ENCODE measurements around the gene TRAF2. TPM values are rescaled to one million over a fixed set of nuclear protein-coding genes. Genes with fewer than 3 reads are reported as not detected.

The TRAF2 gene
- total and polyA plus RNA-seq, 2 of the 13 experiments (the other 11 are each of a cell fraction or from before 2014, with no cell fraction given), result 12.4 to 13.6 TPM

GRCh38 chr9:136847826-136848392 is 38.4 kb upstream of the TRAF2 start (continued):
- TF ChIP-seq ZNF326 (CRISPR knock-in tag; IDR thresholded peaks at IDR 0.05; ENCODE audit: borderline replicate concordance) (0 out of 2 replicates have a peak, but pooled peaks have one; percentile 43), KDM5B (CRISPR knock-in tag; IDR thresholded peaks at IDR 0.05; ENCODE audit: borderline replicate concordance) (peak; percentile 60; the same call in 1 of the 2 replicates), ZNF124 (CRISPR knock-in tag; IDR thresholded peaks at IDR 0.05) (peak; percentile 49), ZEB1 (IDR thresholded peaks at IDR 0.05; ENCODE audit: insufficient replicate concordance, low read depth) (no peak), FOXC1 (CRISPR knock-in tag; IDR thresholded peaks at IDR 0.05; ENCODE audit: borderline replicate concordance) (peak; percentile 57; the same call in 1 of the 2 replicates), RXRB (CRISPR knock-in tag; IDR thresholded peaks at IDR 0.05; ENCODE audit: borderline replicate concordance) (peak; percentile 8; the same call in 1 of the 2 replicates), SIX4 (CRISPR knock-in tag; IDR thresholded peaks at IDR 0.05) (no peak), ZFYVE20 (CRISPR knock-in tag; IDR thresholded peaks at IDR 0.05; ENCODE audit: borderline replicate concordance, low read depth) (peak; percentile 42; the same call in 1 of the 2 replicates), ZNF891 (CRISPR knock-in tag; IDR thresholded peaks at IDR 0.05) (peak; percentile 90), ZNF543 (CRISPR knock-in tag; IDR thresholded peaks at IDR 0.05) (peak; percentile 51; the same call in 1 of the 2 replicates), CSRNP1 (CRISPR knock-in tag; IDR thresholded peaks at IDR 0.05) (peak; percentile 92), CHCHD3 (CRISPR knock-in tag; IDR thresholded peaks at IDR 0.05) (0 out of 2 replicates have a peak, but pooled peaks have one; percentile 51), NFKB2 (CRISPR knock-in tag; IDR thresholded peaks at IDR 0.05; ENCODE audit: borderline replicate concordance) (peak; percentile 40; the same call in 1 of the 2 replicates)
- TF ChIP-seq, protein P1, sequence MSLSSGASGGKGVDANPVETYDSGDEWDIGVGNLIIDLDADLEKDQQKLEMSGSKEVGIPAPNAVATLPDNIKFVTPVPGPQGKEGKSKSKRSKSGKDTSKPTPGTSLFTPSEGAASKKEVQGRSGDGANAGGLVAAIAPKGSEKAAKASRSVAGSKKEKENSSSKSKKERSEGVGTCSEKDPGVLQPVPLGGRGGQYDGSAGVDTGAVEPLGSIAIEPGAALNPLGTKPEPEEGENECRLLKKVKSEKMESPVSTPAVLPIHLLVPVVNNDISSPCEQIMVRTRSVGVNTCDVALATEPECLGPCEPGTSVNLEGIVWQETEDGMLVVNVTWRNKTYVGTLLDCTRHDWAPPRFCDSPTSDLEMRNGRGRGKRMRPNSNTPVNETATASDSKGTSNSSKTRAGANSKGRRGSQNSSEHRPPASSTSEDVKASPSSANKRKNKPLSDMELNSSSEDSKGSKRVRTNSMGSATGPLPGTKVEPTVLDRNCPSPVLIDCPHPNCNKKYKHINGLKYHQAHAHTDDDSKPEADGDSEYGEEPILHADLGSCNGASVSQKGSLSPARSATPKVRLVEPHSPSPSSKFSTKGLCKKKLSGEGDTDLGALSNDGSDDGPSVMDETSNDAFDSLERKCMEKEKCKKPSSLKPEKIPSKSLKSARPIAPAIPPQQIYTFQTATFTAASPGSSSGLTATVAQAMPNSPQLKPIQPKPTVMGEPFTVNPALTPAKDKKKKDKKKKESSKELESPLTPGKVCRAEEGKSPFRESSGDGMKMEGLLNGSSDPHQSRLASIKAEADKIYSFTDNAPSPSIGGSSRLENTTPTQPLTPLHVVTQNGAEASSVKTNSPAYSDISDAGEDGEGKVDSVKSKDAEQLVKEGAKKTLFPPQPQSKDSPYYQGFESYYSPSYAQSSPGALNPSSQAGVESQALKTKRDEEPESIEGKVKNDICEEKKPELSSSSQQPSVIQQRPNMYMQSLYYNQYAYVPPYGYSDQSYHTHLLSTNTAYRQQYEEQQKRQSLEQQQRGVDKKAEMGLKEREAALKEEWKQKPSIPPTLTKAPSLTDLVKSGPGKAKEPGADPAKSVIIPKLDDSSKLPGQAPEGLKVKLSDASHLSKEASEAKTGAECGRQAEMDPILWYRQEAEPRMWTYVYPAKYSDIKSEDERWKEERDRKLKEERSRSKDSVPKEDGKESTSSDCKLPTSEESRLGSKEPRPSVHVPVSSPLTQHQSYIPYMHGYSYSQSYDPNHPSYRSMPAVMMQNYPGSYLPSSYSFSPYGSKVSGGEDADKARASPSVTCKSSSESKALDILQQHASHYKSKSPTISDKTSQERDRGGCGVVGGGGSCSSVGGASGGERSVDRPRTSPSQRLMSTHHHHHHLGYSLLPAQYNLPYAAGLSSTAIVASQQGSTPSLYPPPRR (CRISPR knock-in tag; IDR thresholded peaks at IDR 0.05; ENCODE audit: borderline replicate concordance), result peak; percentile 43; the same call in 1 of the 2 replicates
- TF ChIP-seq, protein P2, sequence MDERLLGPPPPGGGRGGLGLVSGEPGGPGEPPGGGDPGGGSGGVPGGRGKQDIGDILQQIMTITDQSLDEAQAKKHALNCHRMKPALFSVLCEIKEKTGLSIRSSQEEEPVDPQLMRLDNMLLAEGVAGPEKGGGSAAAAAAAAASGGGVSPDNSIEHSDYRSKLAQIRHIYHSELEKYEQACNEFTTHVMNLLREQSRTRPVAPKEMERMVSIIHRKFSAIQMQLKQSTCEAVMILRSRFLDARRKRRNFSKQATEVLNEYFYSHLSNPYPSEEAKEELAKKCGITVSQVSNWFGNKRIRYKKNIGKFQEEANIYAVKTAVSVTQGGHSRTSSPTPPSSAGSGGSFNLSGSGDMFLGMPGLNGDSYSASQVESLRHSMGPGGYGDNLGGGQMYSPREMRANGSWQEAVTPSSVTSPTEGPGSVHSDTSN (CRISPR knock-in tag; IDR thresholded peaks at IDR 0.05), result no peak
- TF ChIP-seq, protein P3, sequence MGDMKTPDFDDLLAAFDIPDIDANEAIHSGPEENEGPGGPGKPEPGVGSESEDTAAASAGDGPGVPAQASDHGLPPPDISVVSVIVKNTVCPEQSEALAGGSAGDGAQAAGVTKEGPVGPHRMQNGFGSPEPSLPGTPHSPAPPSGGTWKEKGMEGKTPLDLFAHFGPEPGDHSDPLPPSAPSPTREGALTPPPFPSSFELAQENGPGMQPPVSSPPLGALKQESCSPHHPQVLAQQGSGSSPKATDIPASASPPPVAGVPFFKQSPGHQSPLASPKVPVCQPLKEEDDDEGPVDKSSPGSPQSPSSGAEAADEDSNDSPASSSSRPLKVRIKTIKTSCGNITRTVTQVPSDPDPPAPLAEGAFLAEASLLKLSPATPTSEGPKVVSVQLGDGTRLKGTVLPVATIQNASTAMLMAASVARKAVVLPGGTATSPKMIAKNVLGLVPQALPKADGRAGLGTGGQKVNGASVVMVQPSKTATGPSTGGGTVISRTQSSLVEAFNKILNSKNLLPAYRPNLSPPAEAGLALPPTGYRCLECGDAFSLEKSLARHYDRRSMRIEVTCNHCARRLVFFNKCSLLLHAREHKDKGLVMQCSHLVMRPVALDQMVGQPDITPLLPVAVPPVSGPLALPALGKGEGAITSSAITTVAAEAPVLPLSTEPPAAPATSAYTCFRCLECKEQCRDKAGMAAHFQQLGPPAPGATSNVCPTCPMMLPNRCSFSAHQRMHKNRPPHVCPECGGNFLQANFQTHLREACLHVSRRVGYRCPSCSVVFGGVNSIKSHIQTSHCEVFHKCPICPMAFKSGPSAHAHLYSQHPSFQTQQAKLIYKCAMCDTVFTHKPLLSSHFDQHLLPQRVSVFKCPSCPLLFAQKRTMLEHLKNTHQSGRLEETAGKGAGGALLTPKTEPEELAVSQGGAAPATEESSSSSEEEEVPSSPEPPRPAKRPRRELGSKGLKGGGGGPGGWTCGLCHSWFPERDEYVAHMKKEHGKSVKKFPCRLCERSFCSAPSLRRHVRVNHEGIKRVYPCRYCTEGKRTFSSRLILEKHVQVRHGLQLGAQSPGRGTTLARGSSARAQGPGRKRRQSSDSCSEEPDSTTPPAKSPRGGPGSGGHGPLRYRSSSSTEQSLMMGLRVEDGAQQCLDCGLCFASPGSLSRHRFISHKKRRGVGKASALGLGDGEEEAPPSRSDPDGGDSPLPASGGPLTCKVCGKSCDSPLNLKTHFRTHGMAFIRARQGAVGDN (CRISPR knock-in tag; IDR thresholded peaks at IDR 0.05), result peak; percentile 83
